ENCODE data around the gene CYP46A1. TPM values are rescaled to one million over a fixed set of nuclear protein-coding genes. Genes with fewer than 3 reads are reported as not detected.

Gene CYP46A1
- total RNA-seq, 1 experiment from 2014 or later = 0.59 TPM

DNA sequence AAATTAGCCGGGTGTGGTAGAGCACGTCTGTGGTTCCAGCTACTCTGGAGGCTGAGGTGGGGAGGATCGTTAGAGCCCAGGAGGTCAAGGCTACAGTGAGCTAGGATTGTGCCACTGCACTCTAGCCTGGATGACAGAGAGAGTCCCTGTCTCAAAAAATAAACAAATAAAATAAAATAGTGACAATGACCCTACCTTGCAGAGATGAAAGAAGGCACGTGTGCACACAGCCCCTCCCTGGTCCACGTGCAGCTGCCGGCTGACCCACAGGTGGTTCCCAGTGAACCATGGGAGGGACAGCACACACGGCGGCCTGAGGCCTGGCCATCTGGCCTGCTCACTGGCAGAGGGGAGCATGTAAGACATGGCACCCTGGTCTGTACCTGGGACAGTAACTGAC, 34.5 kb upstream of the CYP46A1 start:
- Histone ChIP-seq H2BK12ac (ENCODE audit: insufficient read length, low read depth, low read length) (no peak overlapping the region), H3K9me3 (ENCODE audit: control insufficient read depth, low read depth, low read length) (no peaks in the 10 kb centered on the region), H3T11ph (ENCODE audit: low read length) (no peak overlapping the region), H3K4ac (ENCODE audit: low read depth, low read length) (no peak overlapping the region), H3K9ac (ENCODE audit: extremely low read depth, insufficient read length, low read length) (no peak overlapping the region), H4K8ac (replicated peaks; ENCODE audit: insufficient read length, low read depth, low read length) (no peak overlapping the region), H3K4me1 (ENCODE audit: insufficient read depth, low read length) (no peaks in the 10 kb centered on the region), H3K4me2 (ENCODE audit: insufficient read depth, insufficient read length, low read length) (no peak overlapping the region), H3K23me2 (ENCODE audit: insufficient read length, low read depth, low read length, poor library complexity, severe bottlenecking) (peaks cover 3% of the 10 kb centered on the region), H3K27me3 (ENCODE audit: insufficient read depth, low read length) (no peaks in the 10 kb centered on the region; the same call in 1 of the 2 replicates), H4K5ac (ENCODE audit: insufficient read length, low read depth, low read length) (no peak overlapping the region), H2BK5ac (ENCODE audit: insufficient read length, low read length) (no peak overlapping the region), H2AK5ac (ENCODE audit: insufficient read length, low read length) (no peak overlapping the region), H2AFZ (ENCODE audit: low read length) (no peak overlapping the region), H3K14ac (ENCODE audit: insufficient read depth, low read length) (no peak overlapping the region), H3K18ac (ENCODE audit: insufficient read length, low read depth, low read length) (no peak overlapping the region), H2BK15ac (ENCODE audit: low read depth, low read length) (no peak overlapping the region), H2BK120ac (ENCODE audit: low read depth, low read length, poor library complexity, severe bottlenecking) (no peak overlapping the region), H3K79me2 (ENCODE audit: insufficient read depth, low read length) (no peaks in the 10 kb centered on the region), H4K91ac (ENCODE audit: insufficient read length, low read depth, low read length) (no peak overlapping the region), H2BK20ac (ENCODE audit: low read depth, low read length, poor library complexity, severe bottlenecking) (no peak overlapping the region), H3K27ac (ENCODE audit: insufficient read length, low read depth, low read length) (no peak overlapping the region), H3K56ac (ENCODE audit: insufficient read length, low read depth, low read length) (no peak overlapping the region), H3K23ac (ENCODE audit: insufficient read length, low read depth, low read length) (no peak overlapping the region), H4K20me1 (ENCODE audit: control insufficient read depth, insufficient read depth, insufficient read length) (no peaks in the 10 kb centered on the region), H3K79me1 (ENCODE audit: insufficient read depth, low read depth, low read length, poor library complexity, severe bottlenecking) (no peaks in the 10 kb centered on the region)
- Mint-ChIP-seq H3K4me1 (peaks cover 0 to 14% of the 10 kb centered on the region in 2 experiments; a peak in 2 of 4 replicates), H3K9me3 (no peaks in the 10 kb centered on the region), H3K36me3 (ENCODE audit: insufficient read depth in 1 of 3, low read depth in 3 of 3) (no peaks in the 10 kb centered on the region), H3K4me3 (no peak overlapping the region; a peak in 1 of 5 replicates), H3K27ac (no peak overlapping the region), H3K27me3 (ENCODE audit: low read depth) (peaks cover 20% of the 10 kb centered on the region)
- DNase-seq = no peak
- WGBS (ENCODE audit: extremely low coverage, insufficient read length, low lambda C conversion rate) = no CpG with 5 or more reads among the region's 8 CpGs
- TF ChIP-seq, protein P1, sequence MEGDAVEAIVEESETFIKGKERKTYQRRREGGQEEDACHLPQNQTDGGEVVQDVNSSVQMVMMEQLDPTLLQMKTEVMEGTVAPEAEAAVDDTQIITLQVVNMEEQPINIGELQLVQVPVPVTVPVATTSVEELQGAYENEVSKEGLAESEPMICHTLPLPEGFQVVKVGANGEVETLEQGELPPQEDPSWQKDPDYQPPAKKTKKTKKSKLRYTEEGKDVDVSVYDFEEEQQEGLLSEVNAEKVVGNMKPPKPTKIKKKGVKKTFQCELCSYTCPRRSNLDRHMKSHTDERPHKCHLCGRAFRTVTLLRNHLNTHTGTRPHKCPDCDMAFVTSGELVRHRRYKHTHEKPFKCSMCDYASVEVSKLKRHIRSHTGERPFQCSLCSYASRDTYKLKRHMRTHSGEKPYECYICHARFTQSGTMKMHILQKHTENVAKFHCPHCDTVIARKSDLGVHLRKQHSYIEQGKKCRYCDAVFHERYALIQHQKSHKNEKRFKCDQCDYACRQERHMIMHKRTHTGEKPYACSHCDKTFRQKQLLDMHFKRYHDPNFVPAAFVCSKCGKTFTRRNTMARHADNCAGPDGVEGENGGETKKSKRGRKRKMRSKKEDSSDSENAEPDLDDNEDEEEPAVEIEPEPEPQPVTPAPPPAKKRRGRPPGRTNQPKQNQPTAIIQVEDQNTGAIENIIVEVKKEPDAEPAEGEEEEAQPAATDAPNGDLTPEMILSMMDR (conservative IDR thresholded peaks at IDR 0.05) = no peak

Data from H9 (cell line).